Thyroid gland (tissue), 4 donors: Measurements from ENCODE around the gene ERC1.

Experiments used
- POLR2A ChIP-seq, 2 donors: fragments of 450-650 bp; IDR thresholded peaks; one replicate each; pipeline ENCODE4 v1.6.1; 2017; ENCODE audit warnings: antibody characterized with exemption in 2 of 2, mild to moderate bottlenecking in 2 of 2, moderate library complexity in 1 of 2
- TF ChIP-seq, protein P1 (sequence below), 6 experiments: fragments of 200-600 bp in 3 of 6; fragments of 450-650 bp in 3 of 6; sonication (generic) in 3 of 6; IDR thresholded peaks; one replicate each; pipeline ENCODE4 v1.5.1; 2016 to 2019; ENCODE audit warnings: antibody characterized with exemption in 6 of 6, mild to moderate bottlenecking in 2 of 6, inconsistent platforms in 1 of 6, moderate library complexity in 1 of 6

DNA sequence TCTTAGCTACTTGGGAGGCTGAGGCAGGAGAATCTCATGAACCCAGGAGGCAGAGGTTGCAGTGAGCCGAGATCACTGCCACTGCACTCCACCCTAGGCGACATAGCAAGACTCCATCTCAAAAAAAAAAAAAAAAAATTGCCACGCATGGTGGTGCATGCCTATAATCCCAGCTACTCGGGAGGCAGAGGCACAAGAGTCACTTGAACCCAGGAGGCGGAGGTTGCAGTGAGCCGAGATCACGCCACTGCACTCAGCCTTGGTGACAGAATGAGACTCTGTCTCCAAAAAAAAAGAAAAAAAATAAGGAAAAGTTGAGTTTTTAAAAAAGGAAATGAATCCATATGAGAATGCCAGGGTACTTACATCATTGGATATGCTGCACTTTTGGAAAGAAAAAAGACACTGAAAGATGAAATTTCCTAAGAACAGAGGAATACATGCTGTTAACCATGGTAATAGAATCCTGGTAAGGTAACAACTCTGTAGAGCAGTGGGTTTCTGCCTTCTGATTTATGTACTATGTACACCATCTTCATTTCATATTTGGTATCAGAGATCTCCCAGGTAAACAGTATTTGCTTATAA, 222.7 kb downstream of the ERC1 start:
- TF ChIP-seq, protein P1, sequence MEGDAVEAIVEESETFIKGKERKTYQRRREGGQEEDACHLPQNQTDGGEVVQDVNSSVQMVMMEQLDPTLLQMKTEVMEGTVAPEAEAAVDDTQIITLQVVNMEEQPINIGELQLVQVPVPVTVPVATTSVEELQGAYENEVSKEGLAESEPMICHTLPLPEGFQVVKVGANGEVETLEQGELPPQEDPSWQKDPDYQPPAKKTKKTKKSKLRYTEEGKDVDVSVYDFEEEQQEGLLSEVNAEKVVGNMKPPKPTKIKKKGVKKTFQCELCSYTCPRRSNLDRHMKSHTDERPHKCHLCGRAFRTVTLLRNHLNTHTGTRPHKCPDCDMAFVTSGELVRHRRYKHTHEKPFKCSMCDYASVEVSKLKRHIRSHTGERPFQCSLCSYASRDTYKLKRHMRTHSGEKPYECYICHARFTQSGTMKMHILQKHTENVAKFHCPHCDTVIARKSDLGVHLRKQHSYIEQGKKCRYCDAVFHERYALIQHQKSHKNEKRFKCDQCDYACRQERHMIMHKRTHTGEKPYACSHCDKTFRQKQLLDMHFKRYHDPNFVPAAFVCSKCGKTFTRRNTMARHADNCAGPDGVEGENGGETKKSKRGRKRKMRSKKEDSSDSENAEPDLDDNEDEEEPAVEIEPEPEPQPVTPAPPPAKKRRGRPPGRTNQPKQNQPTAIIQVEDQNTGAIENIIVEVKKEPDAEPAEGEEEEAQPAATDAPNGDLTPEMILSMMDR (IDR thresholded peaks at IDR 0.05), result no peak
- TF ChIP-seq POLR2A (IDR thresholded peaks at IDR 0.05), result no peak
